Lower lobe of right lung (tissue), 2 donors: ENCODE results near the gene BGN. TPM values are rescaled to one million over a fixed set of nuclear protein-coding genes. Genes with fewer than 3 reads are reported as not detected.

Experiments used
- ATAC-seq, 2 donors: fragments of 200-7000 bp; cut with Tn5 transposase; one replicate each; pipeline ENCODE4 v1.9.1; 2020 to 2022; ENCODE audit warnings: mild to moderate bottlenecking in 2 of 2, moderate library complexity in 2 of 2
- DNase-seq: peaks from one replicate; pipeline ENCODE4 v3.0.0-alpha.2; 2020
- H3K27ac ChIP-seq: fragments of 200-600 bp; one replicate; pipeline ENCODE4 v1.8.0; 2022
- H3K27me3 ChIP-seq: fragments of 200-600 bp; one replicate; pipeline ENCODE4 v1.8.0; 2022; ENCODE audit warnings: low read depth
- H3K36me3 ChIP-seq: fragments of 200-600 bp; one replicate; pipeline ENCODE4 v1.8.0; 2022; ENCODE audit warnings: mild to moderate bottlenecking
- H3K4me1 ChIP-seq: fragments of 200-600 bp; one replicate; pipeline ENCODE4 v1.8.0; 2022
- H3K4me3 ChIP-seq: fragments of 200-600 bp; one replicate; pipeline ENCODE4 v1.8.0; 2022; ENCODE audit warnings: mild to moderate bottlenecking
- H3K9me3 ChIP-seq: fragments of 200-600 bp; one replicate; pipeline ENCODE4 v1.8.0; 2022
- intact Hi-C: fragments of 100-400 bp; cut with DNase I; formaldehyde crosslinking; loops from one replicate; pipeline ENCODE4 v1.11.0; 2022
- total RNA-seq: library from RNA; stranded (reverse); fragmentation: NEBNext Ultra II Directional; extraction: Animal tissue kit (Norgen Biotek cat#: 25700); gene quantifications from one replicate; pipeline ENCODE4 v1.2.1, GENCODE V29; 2021
- TF ChIP-seq, protein P1 (sequence below): fragments of 200-600 bp; IDR thresholded peaks from one replicate; pipeline ENCODE4 v1.8.0; 2022; ENCODE audit warnings: antibody characterized with exemption, mild to moderate bottlenecking
- donor health status: DM: no; HTN: yes; CAD: no; lungs with severe emphysema.

BGN gene
- total RNA-seq, 1 donor from 2014 or later: 157 TPM

DNA sequence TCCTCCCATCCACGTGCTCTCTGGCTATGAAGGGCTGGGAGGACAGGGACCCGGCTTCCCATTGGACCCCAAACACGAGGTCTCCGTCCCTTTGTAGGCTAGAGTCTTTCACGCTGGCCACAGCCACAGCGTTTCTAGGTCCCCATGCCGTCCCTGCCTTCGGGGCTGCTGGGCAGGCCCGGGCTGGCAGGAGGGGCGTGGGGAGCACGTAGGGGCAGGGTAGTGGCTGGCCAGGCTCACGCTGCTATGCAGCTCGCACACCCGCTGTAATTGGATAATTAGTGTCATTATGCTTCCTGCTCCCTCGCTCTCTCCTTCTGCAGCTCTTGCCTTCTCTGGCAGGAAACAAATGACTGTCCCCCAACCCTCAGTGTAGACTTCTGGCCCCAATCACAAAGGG, 32.4 kb downstream of the BGN start:
- no peaks in the 10 kb centered on the region for H3K36me3 ChIP-seq
- H3K27me3 ChIP-seq: peaks cover 11% of the 10 kb centered on the region
- ATAC-seq: no peak
- H3K27ac ChIP-seq: no peak overlapping the region
- H3K4me1 ChIP-seq: no peaks in the 10 kb centered on the region
- no peak for DNase-seq
- TF ChIP-seq, protein P1, sequence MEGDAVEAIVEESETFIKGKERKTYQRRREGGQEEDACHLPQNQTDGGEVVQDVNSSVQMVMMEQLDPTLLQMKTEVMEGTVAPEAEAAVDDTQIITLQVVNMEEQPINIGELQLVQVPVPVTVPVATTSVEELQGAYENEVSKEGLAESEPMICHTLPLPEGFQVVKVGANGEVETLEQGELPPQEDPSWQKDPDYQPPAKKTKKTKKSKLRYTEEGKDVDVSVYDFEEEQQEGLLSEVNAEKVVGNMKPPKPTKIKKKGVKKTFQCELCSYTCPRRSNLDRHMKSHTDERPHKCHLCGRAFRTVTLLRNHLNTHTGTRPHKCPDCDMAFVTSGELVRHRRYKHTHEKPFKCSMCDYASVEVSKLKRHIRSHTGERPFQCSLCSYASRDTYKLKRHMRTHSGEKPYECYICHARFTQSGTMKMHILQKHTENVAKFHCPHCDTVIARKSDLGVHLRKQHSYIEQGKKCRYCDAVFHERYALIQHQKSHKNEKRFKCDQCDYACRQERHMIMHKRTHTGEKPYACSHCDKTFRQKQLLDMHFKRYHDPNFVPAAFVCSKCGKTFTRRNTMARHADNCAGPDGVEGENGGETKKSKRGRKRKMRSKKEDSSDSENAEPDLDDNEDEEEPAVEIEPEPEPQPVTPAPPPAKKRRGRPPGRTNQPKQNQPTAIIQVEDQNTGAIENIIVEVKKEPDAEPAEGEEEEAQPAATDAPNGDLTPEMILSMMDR: no peak
- no peaks in the 10 kb centered on the region for H3K9me3 ChIP-seq
- intact Hi-C loops: no loop called here
- no peak overlapping the region for H3K4me3 ChIP-seq

DNA sequence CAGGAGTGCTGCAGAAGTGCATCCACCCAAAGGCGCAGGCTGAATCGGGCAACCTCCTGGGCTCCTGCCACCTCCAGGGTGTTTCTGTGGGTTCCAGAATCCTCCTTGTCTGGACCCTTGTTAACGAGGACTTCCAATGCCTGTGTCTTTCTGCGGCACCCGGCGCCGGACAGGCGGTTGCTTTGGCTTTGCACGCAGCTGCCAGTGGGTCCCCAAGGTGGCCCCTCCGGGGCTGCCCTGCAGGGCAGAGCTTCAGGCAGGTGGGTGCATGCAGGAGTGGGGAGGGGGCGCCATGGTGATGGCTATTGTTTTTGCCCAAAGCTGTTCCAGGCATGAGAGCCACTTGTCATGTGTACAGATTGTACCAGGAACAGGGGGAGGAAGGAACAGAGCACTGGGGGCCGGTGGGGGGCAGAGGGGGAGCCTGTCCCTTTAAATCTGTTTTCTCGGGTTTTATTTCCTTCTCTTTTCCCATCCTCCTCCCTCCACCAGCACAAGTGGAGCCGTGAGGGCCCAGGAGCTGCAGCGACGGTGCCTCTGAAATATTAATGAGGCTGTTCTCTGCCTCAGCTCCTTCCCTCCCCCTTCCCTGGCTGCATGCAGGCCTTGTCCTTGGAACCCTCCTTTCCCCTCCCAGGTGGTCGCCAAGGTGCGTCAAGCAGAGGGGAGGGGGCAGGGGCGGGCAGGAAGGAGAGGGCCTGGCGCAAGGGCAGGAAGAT, 35.8 kb downstream of the BGN start:
- no peaks in the 10 kb centered on the region for H3K36me3 ChIP-seq
- DNase-seq (no peak), ATAC-seq (no peak)
- intact Hi-C loops: no loop called here
- TF ChIP-seq, protein P1: no peak
- H3K9me3 ChIP-seq: no peaks in the 10 kb centered on the region
- no peak overlapping the region for H3K4me3 ChIP-seq
- H3K27me3 ChIP-seq: peaks cover 7% of the 10 kb centered on the region
- no peaks in the 10 kb centered on the region for H3K4me1 ChIP-seq
- H3K27ac ChIP-seq: no peak overlapping the region

GRCh38 chrX:153533091-153533490, 38.3 kb downstream of the BGN start:
- intact Hi-C loops: no loop called here
- TF ChIP-seq, protein P1: no peak
- ATAC-seq: no peak

DNA sequence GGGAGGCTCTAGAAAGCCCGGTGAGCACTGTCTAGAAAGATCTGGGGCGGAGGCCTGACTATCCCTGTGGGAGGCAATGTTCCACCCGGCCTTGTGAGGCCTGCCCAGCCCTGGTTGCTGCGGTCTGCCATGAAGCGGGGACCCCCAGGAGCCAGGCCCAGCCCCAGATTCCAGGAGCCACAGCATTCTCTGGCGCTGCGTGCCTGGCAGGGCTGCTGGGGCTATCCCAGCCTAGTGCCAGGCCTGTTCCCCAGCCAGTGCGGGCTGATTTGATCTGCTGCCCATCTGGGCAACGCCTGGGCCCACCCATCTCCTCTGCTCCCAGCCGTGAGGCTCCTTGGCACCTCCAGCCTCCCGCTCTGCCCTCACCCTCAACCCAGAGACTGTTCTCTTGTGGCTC, 42.3 kb downstream of the BGN start:
- DNase-seq (no peak), ATAC-seq (no peak)
- H3K27me3 ChIP-seq: peaks cover 10% of the 10 kb centered on the region
- H3K4me1 ChIP-seq: no peaks in the 10 kb centered on the region
- intact Hi-C loops: no loop called here
- H3K4me3 ChIP-seq: no peak overlapping the region
- TF ChIP-seq, protein P1: no peak
- H3K27ac ChIP-seq: no peak overlapping the region
- H3K36me3 ChIP-seq: no peaks in the 10 kb centered on the region
- no peaks in the 10 kb centered on the region for H3K9me3 ChIP-seq

More at GRCh38 chrX:153533091-153533490, 38.3 kb downstream of the BGN start:
- Histone ChIP-seq H3K27me3 (no peaks in the 10 kb centered on the region), H3K36me3 (no peaks in the 10 kb centered on the region), H3K4me1 (no peaks in the 10 kb centered on the region), H3K4me3 (no peak overlapping the region), H3K9me3 (no peaks in the 10 kb centered on the region), H3K27ac (no peak overlapping the region)
- DNase-seq: no peak

DNA sequence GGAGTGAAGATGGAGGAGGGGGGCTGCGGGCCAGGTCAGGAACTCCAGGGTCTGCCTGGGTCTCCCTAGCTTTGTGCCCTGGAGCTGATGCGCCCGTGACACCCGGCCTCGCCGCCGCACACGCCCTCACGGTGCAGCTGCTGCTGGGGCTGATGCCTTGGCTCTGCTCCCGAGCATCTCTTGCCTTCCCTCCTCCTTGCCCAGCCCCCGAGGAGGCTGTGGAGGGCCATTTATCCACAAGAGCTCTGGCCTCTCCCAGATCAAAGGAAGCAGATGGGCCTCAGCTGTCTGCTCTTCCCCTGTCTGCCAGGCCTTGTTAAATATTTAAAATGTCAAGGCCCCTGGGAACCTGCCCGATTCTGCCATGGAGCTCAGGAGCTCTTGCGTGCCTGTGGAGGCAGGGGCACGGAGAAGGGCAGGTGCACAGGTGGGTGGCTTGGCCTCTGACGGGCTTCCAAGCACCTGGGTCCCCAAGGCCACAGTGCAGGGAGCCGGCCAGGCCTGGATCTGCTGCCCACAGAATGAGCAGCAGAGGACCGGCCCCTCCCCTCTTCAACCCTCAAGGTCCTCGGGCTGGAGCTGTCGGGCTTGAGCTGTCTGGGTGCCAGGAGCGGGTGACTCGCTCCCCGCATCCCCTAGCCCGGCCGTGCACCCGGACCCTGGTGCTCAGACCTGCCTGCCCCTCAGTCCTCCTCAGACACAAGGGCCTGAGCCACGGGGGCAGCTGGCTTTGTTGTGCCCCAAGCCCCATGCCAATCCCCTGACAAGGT, 42.9 kb downstream of the BGN start:
- peaks cover 10% of the 10 kb centered on the region for H3K27me3 ChIP-seq
- TF ChIP-seq, protein P1: no peak
- H3K4me3 ChIP-seq: no peak overlapping the region
- DNase-seq (no peak), ATAC-seq (no peak)
- no peaks in the 10 kb centered on the region for H3K4me1 ChIP-seq
- H3K9me3 ChIP-seq: no peaks in the 10 kb centered on the region
- intact Hi-C loops: no loop called here
- no peaks in the 10 kb centered on the region for H3K36me3 ChIP-seq
- H3K27ac ChIP-seq: no peak overlapping the region
